EH (cell line): ENCODE results near the gene NRCAM.

Experiments used
- DNase-seq: peaks from one replicate; pipeline ENCODE4 v3.0.0-alpha.2; 2015; ENCODE audit warnings: low read depth

The NRCAM gene

GRCh38 chr7:108308276-108308675 is 148.0 kb downstream of the NRCAM start:
- no peak for DNase-seq

DNA sequence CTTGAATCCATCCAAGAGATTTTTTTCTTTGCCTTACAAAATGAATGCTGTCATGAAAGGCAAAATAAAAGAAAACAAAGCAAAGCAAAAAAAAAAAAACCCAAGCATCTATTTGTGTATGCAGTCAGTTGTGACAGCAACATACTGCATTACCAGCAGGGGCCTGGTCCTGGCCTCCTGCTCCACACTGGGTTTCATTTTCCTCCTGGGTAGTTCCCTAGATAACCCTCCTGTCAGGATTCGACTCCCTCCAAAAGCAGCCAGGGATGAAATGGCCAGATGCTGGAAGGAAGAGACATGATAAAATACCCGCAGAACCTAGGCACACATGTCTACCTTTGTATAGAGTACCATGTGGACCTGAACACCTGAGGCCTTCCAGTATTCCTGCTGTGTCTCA is 148.6 kb downstream of the NRCAM start:
- DNase-seq = no peak

- DNase-seq = no peak
These were observed 149.0 kb downstream of the NRCAM start for GRCh38 chr7:108307194-108307593.

- DNase-seq = no peak
These were observed 152.9 kb downstream of the NRCAM start for GRCh38 chr7:108303332-108303731.

- no peak for DNase-seq
These were observed 154.8 kb downstream of the NRCAM start for GRCh38 chr7:108301387-108301786.

DNA sequence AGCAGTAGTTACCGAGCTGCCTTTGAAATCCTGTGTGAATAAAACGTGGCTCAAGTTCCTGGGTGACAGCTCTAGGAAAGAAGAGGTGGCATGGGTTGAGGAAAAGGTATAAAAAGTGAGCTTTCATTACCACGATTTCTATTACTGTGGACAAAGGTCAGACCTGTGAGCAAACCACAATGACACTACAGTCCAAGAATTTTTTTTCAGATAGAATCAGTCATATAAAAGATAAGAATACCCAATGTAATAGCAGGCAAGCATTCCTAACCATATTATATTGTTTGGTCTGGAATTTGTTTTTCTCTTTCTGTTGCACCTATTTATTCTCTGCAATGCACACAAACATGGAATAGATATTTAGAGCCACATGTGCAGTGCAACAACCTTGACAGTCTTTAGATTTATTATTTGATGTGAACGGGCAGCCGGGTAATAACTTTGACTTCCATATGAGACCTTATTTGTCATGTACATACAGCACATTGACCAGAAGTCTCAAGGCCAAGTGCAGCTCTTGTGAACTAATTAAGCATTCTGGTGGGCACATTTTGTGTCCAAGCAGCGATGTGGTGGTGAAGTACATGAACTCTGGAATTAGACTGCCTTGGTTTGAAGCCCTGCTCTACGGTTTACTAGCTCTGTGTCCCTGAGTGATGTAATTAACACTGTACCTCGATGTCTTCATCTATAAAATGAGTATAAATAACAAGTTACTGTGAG is 156.8 kb downstream of the NRCAM start:
- DNase-seq = peak; percentile 35

DNA sequence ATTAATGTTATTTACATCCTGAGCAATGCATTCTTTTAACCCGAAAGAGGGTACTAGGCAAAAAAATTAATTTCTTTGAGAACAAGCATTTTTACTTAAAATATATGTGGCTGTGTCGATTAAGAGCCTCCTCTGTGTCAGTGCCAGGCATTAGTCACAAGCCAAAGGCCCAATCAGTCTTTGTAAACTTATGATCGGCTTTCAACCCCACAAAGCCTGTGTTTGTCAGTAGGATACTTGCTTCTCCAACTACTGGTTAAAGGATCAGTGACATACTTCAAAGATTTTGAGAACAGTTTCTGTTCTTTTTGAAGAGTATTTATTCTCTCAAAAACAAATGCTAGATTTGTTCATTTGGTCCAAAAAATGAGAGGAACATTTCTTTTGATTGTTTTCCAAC is 159.3 kb downstream of the NRCAM start:
- no peak for DNase-seq

GRCh38 chr7:108294595-108294994 is 161.6 kb downstream of the NRCAM start:
- DNase-seq = peak; percentile 37

- DNase-seq = no peak
These were observed 163.1 kb downstream of the NRCAM start for GRCh38 chr7:108293149-108293612.

DNA sequence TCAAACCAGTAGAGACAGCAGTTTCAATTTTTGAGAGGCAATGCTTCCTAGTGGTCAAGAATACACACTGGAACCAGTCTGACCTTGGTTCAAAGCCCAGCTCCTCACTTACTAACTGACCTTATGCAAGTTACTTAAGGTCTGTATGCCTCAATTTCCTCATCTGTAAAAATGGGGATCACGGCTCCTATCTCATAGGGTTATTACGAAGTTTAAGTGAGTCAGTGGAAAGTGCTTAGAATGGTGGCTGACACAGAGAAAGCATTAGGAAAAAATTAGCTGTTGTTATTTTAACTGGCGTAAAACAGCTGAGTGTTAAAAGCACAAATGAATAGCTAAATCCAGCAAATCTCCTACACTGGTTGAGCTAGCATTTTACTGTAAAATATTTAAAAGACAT is 163.7 kb downstream of the NRCAM start:
- DNase-seq = no peak

DNA sequence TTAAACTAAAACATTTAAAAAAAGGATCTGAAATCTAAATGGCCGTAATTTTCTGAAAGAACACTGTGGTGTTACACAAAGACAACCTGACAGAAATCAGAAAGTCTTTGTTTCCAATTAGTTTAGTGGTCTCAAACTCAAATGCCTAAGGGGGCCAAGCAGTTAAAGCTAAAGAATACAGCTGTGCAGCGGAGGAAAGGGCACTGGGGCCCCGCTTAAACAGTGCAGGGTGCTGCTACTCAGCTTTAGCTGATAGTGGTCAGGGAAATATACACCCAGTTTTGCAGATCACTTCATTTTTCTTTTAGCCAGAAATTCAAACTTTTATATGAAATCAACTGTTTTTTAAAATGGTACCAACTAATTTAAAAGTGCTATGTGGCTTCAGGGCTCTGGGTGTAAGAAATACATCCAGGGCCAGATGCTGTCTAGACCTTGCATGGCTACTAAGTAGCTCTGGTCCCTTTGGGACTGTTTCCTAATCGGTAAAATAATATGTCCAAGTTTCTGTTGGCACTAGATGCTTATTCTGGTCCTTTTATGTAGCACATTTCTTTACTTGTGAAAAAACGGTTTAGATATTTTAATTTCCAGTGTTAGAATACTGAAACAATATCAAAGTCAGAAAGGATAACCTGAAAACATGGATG is 164.3 kb downstream of the NRCAM start:
- DNase-seq = no peak

DNA sequence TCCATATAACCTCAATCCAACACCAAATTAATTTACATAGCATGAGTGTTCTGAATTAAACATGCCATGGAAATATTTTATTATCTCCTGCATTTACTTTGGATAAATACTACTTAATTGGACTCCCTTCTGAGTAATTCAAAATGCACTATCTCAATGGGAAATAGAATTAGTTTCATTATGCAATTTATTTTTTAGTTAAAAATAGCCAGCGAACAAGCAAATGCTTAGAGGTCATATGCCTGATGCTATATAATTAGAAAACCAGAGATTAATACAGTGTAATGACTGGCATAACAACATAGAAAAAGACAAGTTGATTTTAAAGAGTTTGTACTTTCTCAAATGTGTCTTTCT is 165.1 kb downstream of the NRCAM start:
- no peak for DNase-seq

- DNase-seq = no peak
These were observed 165.6 kb downstream of the NRCAM start for GRCh38 chr7:108290459-108291151.

- no peak for DNase-seq
These were observed 166.4 kb downstream of the NRCAM start for GRCh38 chr7:108289852-108290251.

DNA sequence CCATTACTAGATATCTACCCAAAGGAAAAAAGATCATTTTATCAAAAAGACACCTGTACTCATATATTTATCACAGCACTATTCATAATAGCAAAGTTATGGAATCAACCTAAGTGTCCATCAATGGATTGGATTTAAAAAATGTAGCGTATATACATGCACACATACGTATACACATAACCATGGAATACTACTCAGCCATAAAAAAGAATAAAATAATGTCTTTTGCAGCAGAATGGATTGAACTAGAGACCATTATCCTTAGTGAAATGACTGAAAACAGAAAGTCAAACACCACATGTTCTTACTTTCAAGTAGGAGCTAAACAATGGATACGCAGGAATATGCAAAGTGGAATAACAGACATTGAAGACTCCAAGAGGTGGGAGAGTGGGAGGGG is 168.4 kb downstream of the NRCAM start:
- DNase-seq = no peak

DNA sequence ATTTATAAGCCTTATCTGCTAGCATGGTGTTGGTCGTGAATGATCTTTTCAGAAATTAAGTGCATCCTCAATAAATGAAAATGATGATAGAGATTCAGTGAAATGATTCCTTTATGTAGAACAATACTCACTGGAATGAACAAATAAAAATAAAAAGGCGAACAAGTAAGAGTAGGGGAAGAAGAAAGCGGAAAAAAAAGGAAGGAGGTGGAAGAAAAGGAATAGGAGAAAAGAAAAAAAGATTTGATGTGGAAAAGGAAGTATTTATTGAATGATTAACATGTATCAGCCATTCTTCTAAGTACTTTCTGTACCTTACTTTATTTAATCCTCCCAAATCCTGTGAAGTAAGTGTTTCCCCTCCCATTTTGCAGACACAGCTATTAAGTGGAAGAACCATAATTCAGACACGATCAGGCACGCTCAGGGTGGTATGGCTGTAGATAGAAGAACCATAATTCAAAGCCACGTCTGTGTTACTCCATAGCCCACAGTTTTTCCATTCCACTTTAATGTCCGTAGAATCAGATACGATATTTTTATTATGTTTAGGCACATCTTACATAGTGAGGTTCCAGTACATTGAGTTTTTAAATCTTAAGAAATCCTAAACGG is 169.8 kb downstream of the NRCAM start:
- DNase-seq = no peak

DNA sequence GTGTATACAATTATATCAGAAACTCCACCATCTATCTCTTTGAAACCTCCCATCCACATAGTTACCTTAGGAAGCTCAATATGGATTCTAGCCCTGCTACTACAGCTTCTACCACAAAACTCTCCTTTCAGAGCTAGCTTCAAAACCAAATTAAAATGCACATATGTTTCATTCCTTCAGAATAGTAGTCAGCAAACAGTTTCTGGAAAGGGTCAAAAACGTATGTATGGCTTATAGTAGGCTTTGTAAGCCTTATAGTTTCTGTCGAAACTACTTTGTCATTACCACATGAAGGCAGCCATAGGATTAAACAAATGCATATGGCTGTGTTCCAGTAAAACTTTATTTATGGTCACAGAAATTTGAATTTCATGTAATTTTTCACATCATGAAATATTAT is 170.5 kb downstream of the NRCAM start:
- DNase-seq = no peak

GRCh38 chr7:108285003-108285368 is 171.2 kb downstream of the NRCAM start:
- DNase-seq = no peak

DNA sequence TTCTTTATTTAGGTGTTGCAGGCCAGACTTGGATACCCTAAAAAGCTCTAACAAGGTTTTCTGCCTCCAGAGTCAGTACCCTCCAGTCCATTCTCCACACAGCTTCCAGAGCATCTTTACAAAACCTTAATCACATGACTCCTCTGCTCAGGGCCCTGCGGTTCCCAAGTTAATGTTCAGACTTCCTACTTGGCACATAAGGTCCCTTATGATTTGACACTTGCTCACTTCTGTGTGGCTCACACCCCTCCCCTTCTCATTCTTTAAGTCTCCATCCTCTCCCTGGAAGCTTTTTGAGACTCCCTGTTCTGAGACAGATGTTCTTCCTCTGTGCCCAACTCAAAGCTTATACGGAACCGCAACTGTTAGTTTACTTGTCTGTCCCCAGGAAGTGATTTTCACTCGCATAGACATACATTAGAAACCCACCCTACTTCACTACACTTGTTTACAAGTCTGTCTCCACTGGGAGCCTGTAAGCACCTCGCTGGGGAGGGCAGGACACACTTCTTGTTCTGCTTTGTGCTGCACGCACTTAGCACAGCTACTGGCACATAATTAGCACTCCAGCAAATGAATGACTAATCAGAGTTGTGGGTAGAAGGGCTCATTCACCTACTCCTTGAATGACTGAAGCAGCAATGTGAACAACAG is 171.8 kb downstream of the NRCAM start:
- DNase-seq = no peak

GRCh38 chr7:108283252-108283651 is 173.0 kb downstream of the NRCAM start:
- DNase-seq = no peak

GRCh38 chr7:108282427-108282996 is 173.7 kb downstream of the NRCAM start:
- no peak for DNase-seq

DNA sequence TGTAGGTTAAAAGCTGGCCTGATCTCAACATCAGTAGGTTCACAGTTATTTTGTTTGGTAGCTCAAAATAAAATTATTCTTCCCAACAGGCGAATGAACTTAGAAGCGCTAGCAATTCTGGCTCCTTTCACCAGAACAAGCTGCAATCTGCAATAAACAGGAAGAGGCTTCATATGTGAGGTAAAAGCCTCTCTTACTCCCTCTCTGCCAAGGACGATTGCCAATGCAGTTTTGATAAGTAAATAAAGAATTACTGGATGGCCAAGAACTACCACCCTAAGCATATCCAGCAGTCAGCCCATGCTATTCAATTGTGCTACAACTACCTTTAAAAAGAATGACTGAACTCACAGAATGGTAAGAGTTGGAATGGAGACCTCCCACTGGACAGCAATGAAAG is 176.1 kb downstream of the NRCAM start:
- no peak for DNase-seq
